Measurements from ENCODE around the gene MSANTD2. TPM values are rescaled to one million over a fixed set of nuclear protein-coding genes. Genes with fewer than 3 reads are reported as not detected.

The MSANTD2 gene
- total RNA-seq, 1 donor from 2014 or later = 13.3 TPM

GRCh38 chr11:124751391-124751740, 48.8 kb downstream of the MSANTD2 start:
- no peak for ATAC-seq
- DNase-seq = no peak
- Histone ChIP-seq H3K9me3 (no peaks in the 10 kb centered on the region), H3K27ac (peak overlapping the region; percentile 83), H3K27me3 (no peaks in the 10 kb centered on the region), H3K4me3 (peak overlapping the region; percentile 28), H3K36me3 (peaks cover 22% of the 10 kb centered on the region), H3K4me1 (peaks cover 50% of the 10 kb centered on the region)
- intact Hi-C loops (cut with DNase I) = no loop called here
- TF ChIP-seq CTCF (IDR thresholded peaks at IDR 0.05) = no peak

GRCh38 chr11:124749912-124750311, 50.3 kb downstream of the MSANTD2 start:
- intact Hi-C loops (cut with DNase I) = loop anchor here (5.0 kb wide), 1 partner anchor 78 kb away; the partner anchor contains the start of genes SIAE and SPA17
- TF ChIP-seq CTCF (IDR thresholded peaks at IDR 0.05) = no peak

GRCh38 chr11:124748481-124749343, 51.5 kb downstream of the MSANTD2 start:
- Histone ChIP-seq H3K9me3 (no peaks in the 10 kb centered on the region), H3K36me3 (peaks cover 3% of the 10 kb centered on the region), H3K27me3 (no peaks in the 10 kb centered on the region), H3K27ac (peak overlapping the region; percentile 85), H3K4me1 (peaks cover 47% of the 10 kb centered on the region), H3K4me3 (no peak overlapping the region)
- DNase-seq = no peak
- no peak for TF ChIP-seq CTCF (IDR thresholded peaks at IDR 0.05)
- no peak for ATAC-seq
- intact Hi-C loops (cut with DNase I) = loop anchor here (5.0 kb wide), 1 partner anchor 76 kb away; the partner anchor contains the start of genes SIAE and SPA17

More at GRCh38 chr11:124749912-124750311, 50.3 kb downstream of the MSANTD2 start:
- no peak for ATAC-seq
- peaks cover 53% of the 10 kb centered on the region for H3K4me1 ChIP-seq
- no peaks in the 10 kb centered on the region for H3K27me3 ChIP-seq
- H3K4me3 ChIP-seq = no peak overlapping the region
- H3K9me3 ChIP-seq = no peaks in the 10 kb centered on the region
- H3K36me3 ChIP-seq = peaks cover 12% of the 10 kb centered on the region
- H3K27ac ChIP-seq = no peak overlapping the region
- DNase-seq = no peak

- peaks cover 43% of the 10 kb centered on the region for H3K4me1 ChIP-seq
- intact Hi-C loops (cut with DNase I) = loop anchor here (5.0 kb wide), 1 partner anchor 76 kb away; the partner anchor contains the start of genes SIAE and SPA17
- no peaks in the 10 kb centered on the region for H3K36me3 ChIP-seq
- no peak for DNase-seq
- no peak for ATAC-seq
- TF ChIP-seq CTCF (IDR thresholded peaks at IDR 0.05) = no peak
- no peaks in the 10 kb centered on the region for H3K9me3 ChIP-seq
- no peaks in the 10 kb centered on the region for H3K27me3 ChIP-seq
- no peak overlapping the region for H3K4me3 ChIP-seq
- peak overlapping the region; percentile 85 for H3K27ac ChIP-seq
These were observed 52.1 kb downstream of the MSANTD2 start for GRCh38 chr11:124748100-124748418.

GRCh38 chr11:124747406-124748099, 52.7 kb downstream of the MSANTD2 start:
- TF ChIP-seq CTCF (IDR thresholded peaks at IDR 0.05) = no peak
- no peak overlapping the region for H3K4me3 ChIP-seq
- H3K27ac ChIP-seq = peak overlapping the region; percentile 85
- DNase-seq = no peak
- no peaks in the 10 kb centered on the region for H3K36me3 ChIP-seq
- intact Hi-C loops (cut with DNase I) = loop anchor here (5.0 kb wide), 1 partner anchor 75 kb away; the partner anchor contains the start of genes SIAE and SPA17
- peaks cover 38% of the 10 kb centered on the region for H3K4me1 ChIP-seq
- H3K9me3 ChIP-seq = no peaks in the 10 kb centered on the region
- H3K27me3 ChIP-seq = no peaks in the 10 kb centered on the region
- ATAC-seq = no peak
